ENCODE measurements around the gene MAGEA2B. TPM values are rescaled to one million over a fixed set of nuclear protein-coding genes. Genes with fewer than 3 reads are reported as not detected.

The MAGEA2B gene
- not detected in 2 replicates for total RNA-seq

GRCh38 chrX:152713815-152714787 lies at the start of gene MAGEA2B:
TSS of gene MAGEA2B (plus strand) at chrX:152714628. CDS start at chrX:152717107, 2,479 bp downstream.

DNA sequence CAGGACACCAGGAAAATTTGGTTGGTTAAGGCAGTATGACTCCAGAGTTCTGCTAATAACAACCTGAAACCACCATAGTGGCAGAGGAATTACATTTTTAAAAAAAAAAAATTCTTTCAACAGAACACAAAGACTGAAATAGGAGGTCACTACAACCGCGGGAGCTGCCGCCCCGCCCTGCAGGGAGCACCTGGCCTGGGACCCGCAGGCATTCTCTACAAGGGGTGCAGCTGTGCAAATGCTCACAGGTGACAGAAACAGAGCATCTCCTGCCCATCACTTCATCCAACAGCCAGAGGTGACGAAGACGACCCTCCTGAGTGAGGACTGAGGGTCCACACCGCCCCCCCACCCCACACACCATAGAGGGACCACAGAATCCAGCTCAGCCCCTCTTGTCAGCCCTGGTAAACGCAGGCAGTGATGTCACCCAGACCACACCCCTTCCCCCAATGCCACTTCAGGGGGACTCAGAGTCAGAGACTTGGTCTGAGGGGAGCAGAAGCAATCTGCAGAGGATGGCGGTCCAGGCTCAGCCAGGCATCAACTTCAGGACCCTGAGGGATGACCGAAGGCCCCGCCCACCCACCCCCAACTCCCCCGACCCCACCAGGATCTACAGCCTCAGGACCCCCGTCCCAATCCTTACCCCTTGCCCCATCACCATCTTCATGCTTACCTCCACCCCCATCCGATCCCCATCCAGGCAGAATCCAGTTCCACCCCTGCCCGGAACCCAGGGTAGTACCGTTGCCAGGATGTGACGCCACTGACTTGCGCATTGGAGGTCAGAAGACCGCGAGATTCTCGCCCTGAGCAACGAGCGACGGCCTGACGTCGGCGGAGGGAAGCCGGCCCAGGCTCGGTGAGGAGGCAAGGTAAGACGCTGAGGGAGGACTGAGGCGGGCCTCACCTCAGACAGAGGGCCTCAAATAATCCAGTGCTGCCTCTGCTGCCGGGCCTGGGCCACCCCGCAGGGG lies 16.2 kb upstream of the MAGEA2B start, which contains the start of gene MAGEA3:
MAGEA3 (plus strand) TSS at position 843 of the 980 bp plus-strand sequence. CDS start 2,039 bp downstream, outside the sequence.

DNA sequence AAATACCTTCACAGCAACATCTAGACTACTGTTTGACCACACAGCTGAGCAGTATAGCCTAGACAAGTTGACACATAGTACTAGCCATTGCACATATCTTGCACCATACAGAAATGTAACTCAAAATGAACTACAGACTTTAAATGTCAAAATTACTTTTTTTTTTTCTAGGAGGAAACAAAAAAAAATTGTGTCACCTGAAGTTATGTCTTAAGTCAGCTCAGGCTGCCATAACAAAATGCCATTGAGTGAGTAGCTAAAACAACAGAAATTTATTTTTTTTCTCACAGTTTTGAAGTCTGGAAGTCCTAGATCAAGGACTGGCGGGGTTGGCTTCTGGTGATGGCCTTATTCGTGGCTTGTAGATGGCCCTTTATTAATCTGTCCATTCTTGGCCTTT lies 5.3 kb upstream of the MAGEA2B start, which contains the start of gene CSAG2:
CSAG2 (minus strand) TSS at position 101 of the 400 bp plus-strand sequence. CDS start 161 bp downstream, outside the sequence.

DNA sequence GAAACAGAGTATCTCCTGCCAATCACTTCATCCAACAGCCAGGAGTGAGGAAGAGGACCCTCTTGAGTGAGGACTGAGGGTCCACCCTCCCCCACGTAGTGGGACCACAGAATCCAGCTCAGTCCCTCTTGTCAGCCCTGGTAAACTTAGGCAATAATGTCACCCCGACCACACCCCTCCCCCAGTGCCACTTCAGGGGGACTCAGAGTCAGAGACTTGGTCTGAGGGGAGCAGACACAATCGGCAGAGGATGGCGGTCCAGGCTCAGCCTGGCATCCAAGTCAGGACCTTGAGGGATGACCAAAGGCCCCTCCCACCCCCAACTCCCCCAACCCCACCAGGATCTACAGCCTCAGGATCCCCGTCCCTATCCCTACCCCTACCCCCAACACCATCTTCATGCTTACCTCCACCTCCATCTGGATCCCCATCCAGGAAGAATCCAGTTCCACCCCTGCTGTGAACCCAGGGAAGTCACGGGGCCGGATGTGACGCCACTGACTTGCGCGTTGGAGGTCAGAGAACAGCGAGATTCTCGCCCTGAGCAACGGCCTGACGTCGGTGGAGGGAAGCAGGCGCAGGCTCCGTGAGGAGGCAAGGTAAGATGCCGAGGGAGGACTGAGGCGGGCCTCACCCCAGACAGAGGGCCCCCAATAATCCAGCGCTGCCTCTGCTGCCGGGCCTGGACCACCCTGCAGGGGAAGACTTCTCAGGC lies 19.0 kb downstream of the MAGEA2B start, which contains the start of the genes CSAG1 and MAGEA12:
CSAG1 (minus strand) TSS at position 461 of the 715 bp plus-strand sequence. CDS start 1,261 bp downstream, outside the sequence.
MAGEA12 (plus strand) TSS at position 497 of the 715 bp plus-strand sequence. CDS start 2,405 bp downstream, outside the sequence.

DNA sequence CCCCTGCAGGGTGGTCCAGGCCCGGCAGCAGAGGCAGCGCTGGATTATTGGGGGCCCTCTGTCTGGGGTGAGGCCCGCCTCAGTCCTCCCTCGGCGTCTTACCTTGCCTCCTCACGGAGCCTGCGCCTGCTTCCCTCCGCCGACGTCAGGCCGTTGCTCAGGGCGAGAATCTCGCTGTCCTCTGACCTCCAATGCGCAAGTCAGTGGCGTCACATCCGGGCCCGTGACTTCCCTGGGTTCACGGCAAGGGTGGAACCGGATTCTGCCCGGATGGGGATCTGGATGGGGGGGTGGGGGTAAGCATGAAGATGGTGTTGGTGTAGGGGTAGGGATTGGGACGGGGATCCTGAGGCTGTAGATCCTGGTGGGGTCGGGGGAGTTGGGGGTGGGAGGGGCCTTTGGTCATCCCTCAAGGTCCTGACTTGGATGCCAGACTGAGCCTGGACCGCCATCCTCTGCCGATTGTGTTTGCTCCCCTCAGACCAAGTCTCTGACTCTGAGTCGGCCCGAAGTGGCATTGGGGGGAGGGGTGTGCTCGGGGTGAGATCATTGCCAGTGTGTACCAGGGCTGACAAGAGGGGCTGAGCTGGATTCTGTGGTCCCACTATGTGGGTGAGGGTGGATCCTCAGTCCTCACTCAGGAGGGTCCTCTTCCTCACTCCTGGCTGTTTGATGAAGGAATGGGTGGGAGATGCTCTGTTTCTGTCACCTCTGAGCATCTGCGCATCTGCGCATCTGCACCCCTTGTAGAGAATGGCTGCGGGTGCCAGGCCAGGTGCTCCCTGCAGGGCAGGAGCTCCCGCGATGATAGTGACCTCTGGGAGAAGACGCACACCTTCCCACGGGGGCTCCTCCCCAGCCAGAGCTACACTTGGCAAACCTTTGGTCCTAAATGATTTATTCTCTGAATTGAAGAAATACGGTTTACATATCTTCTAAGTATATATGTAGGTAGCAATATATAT lies 39.5 kb downstream of the MAGEA2B start, which contains the start of gene MAGEA2:
MAGEA2 (minus strand) TSS at position 157 of the 965 bp plus-strand sequence. CDS start 2,479 bp downstream, outside the sequence.

GRCh38 chrX:152758918-152759317 lies 44.5 kb downstream of the MAGEA2B start, which contains the start of gene CSAG3:
TSS of gene CSAG3 (plus strand) at chrX:152759218.

Other genes starting within 250 kb of the MAGEA2B start
- not detected in 2 replicates for gene GABRQ, start 76.7 kb upstream of the MAGEA2B start, total RNA-seq
- gene MAGEA3, start 15.8 kb upstream of the MAGEA2B start, total RNA-seq: not detected in 2 replicates
- gene CSAG2, start 5.4 kb upstream of the MAGEA2B start, total RNA-seq: not detected in 2 replicates
- gene CSAG1, start 19.1 kb downstream of the MAGEA2B start, total RNA-seq: not detected in 2 replicates
- gene MAGEA12, start 19.1 kb downstream of the MAGEA2B start, total RNA-seq: not detected in 2 replicates
- not detected in 2 replicates for gene MAGEA2, start 39.2 kb downstream of the MAGEA2B start, total RNA-seq
- not detected in 2 replicates for gene CSAG3, start 44.6 kb downstream of the MAGEA2B start, total RNA-seq
- not detected in 2 replicates for gene MAGEA6, start 55.1 kb downstream of the MAGEA2B start, total RNA-seq
- gene CETN2, start 116.1 kb downstream of the MAGEA2B start, total RNA-seq: 39.4 and 50.2 TPM in 2 replicates
- 16.5 and 17.3 TPM in 2 replicates for gene NSDHL, start 116.4 kb downstream of the MAGEA2B start, total RNA-seq
- gene ZNF185, start 183.4 kb downstream of the MAGEA2B start, total RNA-seq: 4.6 and 8.5 TPM in 2 replicates

Measured in aortic smooth muscle cell (primary cell).